HFFc6 (cell line): ENCODE results near the gene LSR. TPM values are rescaled to one million over a fixed set of nuclear protein-coding genes. Genes with fewer than 3 reads are reported as not detected.
A peak's percentile ranks its signal among the peaks of the same experiment; 100 is the strongest.

Experiments
- DNase-seq: peaks from one replicate; pipeline ENCODE4 v3.0.0-alpha.2; 2018
- H3K27ac Mint-ChIP-seq: 2 replicates; pipeline ENCODE4 v1.8.0; 2020; ENCODE audit warnings: mild to moderate bottlenecking, mixed read lengths
- H3K27me3 Mint-ChIP-seq: 2 replicates; pipeline ENCODE4 v1.8.0; 2021; ENCODE audit warnings: mild to moderate bottlenecking, moderate library complexity, mixed read lengths; ENCODE audit not compliant: insufficient read depth
- H3K36me3 Mint-ChIP-seq: 2 replicates; pipeline ENCODE4 v1.8.0; 2021; ENCODE audit warnings: low read depth, mixed read lengths
- H3K4me1 Mint-ChIP-seq: 2 replicates; pipeline ENCODE4 v1.8.0; 2020; ENCODE audit warnings: low read depth, mixed read lengths
- H3K4me3 Mint-ChIP-seq: 2 replicates; pipeline ENCODE4 v1.8.0; 2020; ENCODE audit warnings: mild to moderate bottlenecking, moderate library complexity, mixed read lengths
- H3K9me3 Mint-ChIP-seq: 2 replicates; pipeline ENCODE4 v1.8.0; 2020; ENCODE audit warnings: mild to moderate bottlenecking, mixed read lengths
- total RNA-seq, 6 experiments: library from RNA; stranded (reverse); fragmentation: NEBNext Ultra II Directional; extraction: Animal tissue kit (Norgen Biotek cat#: 25700); gene quantifications; 2 replicates in 1 of 6; 3 replicates in 5 of 6; pipeline ENCODE4 v1.2.3, GENCODE V29; 2021
- TF ChIP-seq, protein P1 (sequence below): fragments of 200-600 bp; sonication (generic); IDR thresholded peaks from 2 replicates; pipeline ENCODE4 v1.5.0; 2021; ENCODE audit warnings: antibody characterized with exemption, mild to moderate bottlenecking

LSR gene
- total RNA-seq, 6 experiments from 2014 or later: 1.7 to 3.3 (median 2.3) TPM

DNA sequence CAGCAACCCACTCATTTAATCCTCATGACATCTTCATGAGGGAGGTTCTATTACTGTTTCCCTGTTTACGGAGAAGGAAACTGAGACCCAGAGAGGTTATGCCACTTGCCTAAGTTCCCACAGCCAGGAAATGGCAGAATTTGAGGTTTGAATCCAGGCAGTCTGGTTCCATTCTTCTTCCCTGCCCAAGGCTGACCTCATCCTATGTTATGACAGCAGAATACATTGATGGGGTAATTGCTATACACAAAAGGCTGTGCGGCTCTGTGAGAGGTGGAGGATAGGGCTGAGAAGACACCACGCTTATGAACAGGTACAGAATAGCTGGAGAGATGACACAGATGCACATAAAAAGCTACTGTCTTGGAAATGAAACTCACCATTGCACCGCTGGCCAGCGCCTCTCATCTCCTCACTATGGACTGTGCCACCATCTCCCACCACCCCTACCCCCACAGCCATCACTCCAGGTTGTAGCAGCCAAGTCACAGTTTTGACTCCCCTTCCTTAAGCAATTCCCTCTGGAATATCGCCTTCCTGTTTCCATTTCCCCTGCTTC is 54.6 kb downstream of the LSR start:
- no peak overlapping the region for H3K4me3 Mint-ChIP-seq
- H3K9me3 Mint-ChIP-seq: no peaks in the 10 kb centered on the region
- TF ChIP-seq, protein P1, sequence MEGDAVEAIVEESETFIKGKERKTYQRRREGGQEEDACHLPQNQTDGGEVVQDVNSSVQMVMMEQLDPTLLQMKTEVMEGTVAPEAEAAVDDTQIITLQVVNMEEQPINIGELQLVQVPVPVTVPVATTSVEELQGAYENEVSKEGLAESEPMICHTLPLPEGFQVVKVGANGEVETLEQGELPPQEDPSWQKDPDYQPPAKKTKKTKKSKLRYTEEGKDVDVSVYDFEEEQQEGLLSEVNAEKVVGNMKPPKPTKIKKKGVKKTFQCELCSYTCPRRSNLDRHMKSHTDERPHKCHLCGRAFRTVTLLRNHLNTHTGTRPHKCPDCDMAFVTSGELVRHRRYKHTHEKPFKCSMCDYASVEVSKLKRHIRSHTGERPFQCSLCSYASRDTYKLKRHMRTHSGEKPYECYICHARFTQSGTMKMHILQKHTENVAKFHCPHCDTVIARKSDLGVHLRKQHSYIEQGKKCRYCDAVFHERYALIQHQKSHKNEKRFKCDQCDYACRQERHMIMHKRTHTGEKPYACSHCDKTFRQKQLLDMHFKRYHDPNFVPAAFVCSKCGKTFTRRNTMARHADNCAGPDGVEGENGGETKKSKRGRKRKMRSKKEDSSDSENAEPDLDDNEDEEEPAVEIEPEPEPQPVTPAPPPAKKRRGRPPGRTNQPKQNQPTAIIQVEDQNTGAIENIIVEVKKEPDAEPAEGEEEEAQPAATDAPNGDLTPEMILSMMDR: no peak
- no peak overlapping the region for H3K27ac Mint-ChIP-seq
- DNase-seq: no peak
- peaks cover 11% of the 10 kb centered on the region for H3K27me3 Mint-ChIP-seq
- H3K36me3 Mint-ChIP-seq: no peaks in the 10 kb centered on the region
- H3K4me1 Mint-ChIP-seq: no peaks in the 10 kb centered on the region

DNA sequence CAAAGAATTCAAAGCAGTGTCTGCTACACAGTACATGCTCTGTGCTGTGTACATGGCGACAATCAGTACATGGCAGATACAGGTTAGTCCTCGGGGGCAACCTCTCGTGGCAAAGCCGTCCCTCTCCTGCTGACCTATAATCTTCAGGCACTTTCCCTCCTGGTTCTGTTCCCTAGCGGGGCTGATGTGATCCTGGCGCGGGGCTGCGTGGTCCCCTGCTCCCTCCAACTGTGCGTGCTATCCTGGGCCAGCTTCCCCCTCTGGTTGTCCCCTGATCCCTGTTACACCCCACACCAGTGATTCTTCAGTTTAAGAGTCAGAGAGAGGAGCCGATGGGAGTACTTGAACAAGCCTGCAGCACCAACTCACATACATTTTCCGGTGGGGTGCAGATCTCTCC is 55.2 kb downstream of the LSR start:
- Mint-ChIP-seq H3K27me3 (peaks cover 16% of the 10 kb centered on the region), H3K27ac (no peak overlapping the region), H3K9me3 (no peaks in the 10 kb centered on the region), H3K4me1 (no peaks in the 10 kb centered on the region), H3K4me3 (no peak overlapping the region), H3K36me3 (no peaks in the 10 kb centered on the region)
- DNase-seq: no peak
- TF ChIP-seq, protein P1: no peak

DNA sequence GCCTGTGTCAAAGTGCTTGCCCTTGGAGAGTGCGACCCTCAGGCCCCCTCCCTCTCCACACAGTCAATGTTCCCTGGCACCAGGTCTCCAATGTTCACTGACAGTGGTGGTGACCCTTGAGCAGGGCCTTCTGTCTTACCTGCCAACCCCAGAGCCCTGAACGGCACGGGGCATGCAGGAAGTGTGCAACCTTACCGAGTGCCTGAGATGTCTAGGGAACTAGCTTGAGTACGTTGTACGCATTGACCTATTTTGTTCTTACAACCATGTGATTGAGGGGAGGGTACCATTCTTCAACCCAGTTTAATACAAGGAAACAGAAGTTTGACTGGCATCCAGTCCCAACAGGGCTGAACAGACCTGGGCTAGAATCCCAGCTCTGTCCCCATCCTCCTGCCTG is 56.4 kb downstream of the LSR start:
- no peaks in the 10 kb centered on the region for H3K4me1 Mint-ChIP-seq
- H3K9me3 Mint-ChIP-seq: no peaks in the 10 kb centered on the region
- no peaks in the 10 kb centered on the region for H3K36me3 Mint-ChIP-seq
- H3K27me3 Mint-ChIP-seq: peaks cover 16% of the 10 kb centered on the region
- H3K4me3 Mint-ChIP-seq: no peak overlapping the region
- no peak overlapping the region for H3K27ac Mint-ChIP-seq
- DNase-seq: no peak
- TF ChIP-seq, protein P1: no peak

DNA sequence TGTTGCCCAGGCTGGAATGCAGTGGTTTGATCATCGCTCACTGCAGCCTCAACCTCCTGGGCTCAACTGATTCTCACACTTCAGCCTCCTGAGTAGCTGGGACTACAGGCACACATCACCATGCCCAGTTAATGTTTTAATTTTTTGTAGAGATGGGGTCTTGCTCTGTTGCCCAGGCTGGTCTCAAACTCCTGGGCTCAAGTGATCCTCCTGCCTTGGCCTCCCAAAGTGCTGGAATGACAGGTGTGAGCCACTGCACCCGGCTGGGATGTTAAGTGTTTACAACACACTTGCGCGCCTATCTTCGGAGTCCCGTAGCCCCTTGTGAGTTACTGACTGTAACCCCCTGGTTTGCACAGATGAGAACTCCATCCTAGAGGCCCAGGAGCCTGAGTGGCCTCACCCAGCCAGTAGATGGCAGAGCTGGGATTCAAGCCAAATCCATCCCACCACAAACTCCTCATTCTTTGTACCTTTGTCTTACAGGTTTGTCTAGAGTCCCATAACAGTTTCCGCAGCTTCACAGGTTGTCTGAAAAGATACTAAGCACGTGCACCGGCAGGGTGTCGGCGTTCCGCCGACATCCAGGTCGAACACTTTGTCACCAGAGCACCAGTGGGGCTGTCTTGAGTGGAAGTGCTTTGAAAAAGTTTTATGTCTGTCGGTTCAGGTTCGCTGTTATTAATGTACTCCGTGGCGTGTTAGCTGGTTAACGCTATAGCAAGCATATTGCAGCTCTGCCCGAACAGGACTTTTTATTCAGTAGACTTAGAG is 57.9 kb downstream of the LSR start:
- no peaks in the 10 kb centered on the region for H3K9me3 Mint-ChIP-seq
- peaks cover 19% of the 10 kb centered on the region for H3K27me3 Mint-ChIP-seq
- no peak for DNase-seq
- no peaks in the 10 kb centered on the region for H3K36me3 Mint-ChIP-seq
- H3K4me3 Mint-ChIP-seq: no peak overlapping the region
- no peaks in the 10 kb centered on the region for H3K4me1 Mint-ChIP-seq
- TF ChIP-seq, protein P1: peak; percentile 38; the same call in 1 of the 2 replicates
- no peak overlapping the region for H3K27ac Mint-ChIP-seq

DNA sequence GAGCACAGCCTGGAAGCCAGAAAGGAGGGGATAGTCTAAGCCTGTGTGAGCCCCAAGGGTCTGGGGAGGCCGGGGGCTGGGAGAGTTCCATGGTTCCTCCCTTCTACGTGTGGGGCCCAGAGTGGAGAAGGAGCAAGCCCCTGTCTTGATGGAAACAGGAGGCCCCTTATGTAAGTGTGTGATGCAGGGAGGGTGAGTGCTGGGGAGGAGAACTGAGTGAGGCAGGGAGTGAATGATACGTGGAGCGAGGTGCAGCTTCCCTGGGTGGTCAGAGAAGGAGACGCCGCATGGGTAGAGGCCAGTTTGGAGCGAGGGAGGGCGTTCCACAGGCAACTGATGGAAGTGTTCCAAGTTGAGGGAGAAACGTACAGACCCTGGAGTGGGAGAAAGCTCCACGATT is 59.1 kb downstream of the LSR start:
- no peak for DNase-seq
- Mint-ChIP-seq H3K27me3 (peaks cover 12% of the 10 kb centered on the region), H3K36me3 (no peaks in the 10 kb centered on the region), H3K27ac (no peak overlapping the region), H3K9me3 (no peaks in the 10 kb centered on the region), H3K4me3 (no peak overlapping the region; the same call in 1 of the 2 replicates), H3K4me1 (no peaks in the 10 kb centered on the region)
- TF ChIP-seq, protein P1: no peak
